Lower leg skin (tissue), 4 donors: ENCODE results near the gene CLEC9A. TPM values are rescaled to one million over a fixed set of nuclear protein-coding genes. Genes with fewer than 3 reads are reported as not detected.

Experiments used
- DNase-seq, 2 donors: peaks; one replicate each; pipeline ENCODE4 v3.0.0-alpha.2; 2019; ENCODE audit warnings: low spot score in 2 of 2
- H3K4me3 ChIP-seq: fragments of 200-600 bp; sonication (generic); 2 replicates; pipeline ENCODE4 v1.5.1; 2017; ENCODE audit warnings: mild to moderate bottlenecking, low read depth; ENCODE audit not compliant: poor library complexity, severe bottlenecking
- CTCF ChIP-seq, 3 donors: fragments of 450-650 bp; IDR thresholded peaks; one replicate each; pipeline ENCODE4 v1.5.1; 2016; ENCODE audit warnings: antibody characterized with exemption in 3 of 3, mild to moderate bottlenecking in 3 of 3, moderate library complexity in 2 of 3
- POLR2A ChIP-seq, 2 donors: fragments of 450-650 bp; IDR thresholded peaks; one replicate each; pipeline ENCODE4 v1.6.1; 2016 to 2017; ENCODE audit warnings: antibody characterized with exemption in 2 of 2, mild to moderate bottlenecking in 1 of 2, moderate library complexity in 1 of 2
- WGBS, 2 donors: methylation state at CpG; one replicate each; pipeline ENCODE4 v1.1.5; 2018; 5-methylcytosine and 5-hydroxymethylcytosine counted together
- intact Hi-C: fragments of 100-400 bp; cut with DNase I; formaldehyde crosslinking; loops from one replicate; pipeline ENCODE4 v1.15.0; 2023; ENCODE audit warnings: low total_unique reads
- total RNA-seq, 4 donors: library from RNA; depleted of rRNA; stranded (reverse); fragments of >200 nt; gene quantifications; one replicate each; pipeline ENCODE4 v1.1.0, GENCODE V29; 2016

Gene CLEC9A
- total RNA-seq, 4 donors from 2014 or later = not detected

DNA sequence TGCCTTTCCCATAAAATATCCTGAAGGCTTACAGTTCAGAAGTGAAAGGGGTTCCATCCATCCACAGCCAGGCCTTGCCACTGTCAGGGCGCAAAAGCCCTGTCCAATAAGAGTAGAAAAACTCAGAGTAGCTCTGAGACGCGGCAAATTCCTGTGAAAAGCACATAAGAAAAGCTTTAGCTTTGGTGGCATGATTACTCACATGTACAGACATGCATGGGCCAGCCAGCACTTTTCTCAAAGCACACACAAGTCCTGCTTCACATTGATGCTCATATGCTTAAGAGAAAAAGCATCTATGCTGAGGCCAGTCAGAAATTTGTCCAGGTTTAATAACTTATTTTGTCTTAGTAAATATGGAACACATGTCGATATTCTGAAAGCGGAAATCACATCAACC is 42.8 kb downstream of the CLEC9A start:
- intact Hi-C loops = no loop called here
- WGBS, 2 donors = 63 to 70% methylated on average over 5 of the region's 5 CpGs
- no peak for TF ChIP-seq POLR2A (IDR thresholded peaks at IDR 0.05)
- TF ChIP-seq CTCF (IDR thresholded peaks at IDR 0.05) = no peak
- H3K4me3 ChIP-seq = no peak overlapping the region
- DNase-seq = no peak

GRCh38 chr12:10075451-10075850 is 45.0 kb downstream of the CLEC9A start:
- no peak for TF ChIP-seq CTCF (IDR thresholded peaks at IDR 0.05)
- TF ChIP-seq POLR2A (IDR thresholded peaks at IDR 0.05) = no peak
- no peak for DNase-seq
- intact Hi-C loops = no loop called here
- H3K4me3 ChIP-seq = no peak overlapping the region

GRCh38 chr12:10082117-10082874 is 51.8 kb downstream of the CLEC9A start:
- no peak for TF ChIP-seq POLR2A (IDR thresholded peaks at IDR 0.05)
- no peak for TF ChIP-seq CTCF (IDR thresholded peaks at IDR 0.05)
- intact Hi-C loops = no loop called here
- DNase-seq = peak in 1 of 2 donors; percentile 69
- WGBS, 2 donors = 49 to 50% methylated on average over 5 of the region's 5 CpGs
- no peak overlapping the region for H3K4me3 ChIP-seq

DNA sequence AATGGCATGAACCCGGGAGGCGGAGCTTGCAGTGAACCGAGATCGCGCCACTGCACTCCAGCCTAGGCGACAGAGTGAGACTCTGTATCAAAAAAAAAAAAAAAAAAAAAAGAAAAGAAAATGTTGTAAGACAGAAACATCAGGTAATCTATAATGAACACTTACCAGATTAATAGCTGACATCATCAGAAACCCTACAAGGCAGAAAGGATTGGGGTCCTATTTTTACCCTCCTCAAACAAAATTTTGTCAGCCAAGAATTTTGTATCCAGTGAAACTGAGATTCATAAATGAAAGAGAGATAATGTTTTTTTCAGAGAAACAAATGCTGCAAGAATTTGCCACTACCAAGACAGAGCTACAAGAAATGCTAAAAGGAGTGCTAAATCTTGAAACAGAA is 54.3 kb downstream of the CLEC9A start:
- TF ChIP-seq POLR2A (IDR thresholded peaks at IDR 0.05) = no peak
- TF ChIP-seq CTCF (IDR thresholded peaks at IDR 0.05) = no peak
- DNase-seq = no peak
- intact Hi-C loops = no loop called here
- H3K4me3 ChIP-seq = no peak overlapping the region
- WGBS, 2 donors = 82 to 97% methylated on average over 6 of the region's 6 CpGs

DNA sequence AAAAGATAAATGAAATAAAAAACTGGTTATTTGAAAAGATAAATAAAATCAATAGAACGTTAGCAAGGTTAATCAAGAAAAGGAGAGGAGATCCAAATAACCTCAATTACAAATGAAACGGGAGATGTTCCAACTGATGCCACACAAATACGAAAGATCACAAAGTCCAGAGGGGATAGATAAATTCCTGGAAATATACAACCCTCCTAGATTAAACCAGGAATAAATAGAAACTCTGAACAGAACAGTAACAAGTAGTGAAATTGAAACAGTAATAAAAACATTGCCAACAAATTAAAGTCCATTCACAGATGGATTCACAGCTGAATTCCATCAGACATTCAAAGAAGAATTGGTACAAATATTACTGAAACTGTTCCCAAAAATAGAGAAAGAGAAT is 55.9 kb downstream of the CLEC9A start:
- no peak overlapping the region for H3K4me3 ChIP-seq
- DNase-seq = no peak
- WGBS, 2 donors = 67 to 75% methylated on average over 3 of the region's 3 CpGs
- intact Hi-C loops = no loop called here
- TF ChIP-seq POLR2A (IDR thresholded peaks at IDR 0.05) (no peak), CTCF (IDR thresholded peaks at IDR 0.05) (no peak)

GRCh38 chr12:10088031-10088430 is 57.5 kb downstream of the CLEC9A start:
- intact Hi-C loops = no loop called here
- TF ChIP-seq POLR2A (IDR thresholded peaks at IDR 0.05) (no peak), CTCF (IDR thresholded peaks at IDR 0.05) (no peak)
- DNase-seq = no peak
- H3K4me3 ChIP-seq = no peak overlapping the region
